ENCODE data around the gene RASL11B. TPM values are rescaled to one million over a fixed set of nuclear protein-coding genes. Genes with fewer than 3 reads are reported as not detected.

The RASL11B gene
- total RNA-seq, 2 experiments from 2014 or later, result 0.25 to 0.33 TPM

DNA sequence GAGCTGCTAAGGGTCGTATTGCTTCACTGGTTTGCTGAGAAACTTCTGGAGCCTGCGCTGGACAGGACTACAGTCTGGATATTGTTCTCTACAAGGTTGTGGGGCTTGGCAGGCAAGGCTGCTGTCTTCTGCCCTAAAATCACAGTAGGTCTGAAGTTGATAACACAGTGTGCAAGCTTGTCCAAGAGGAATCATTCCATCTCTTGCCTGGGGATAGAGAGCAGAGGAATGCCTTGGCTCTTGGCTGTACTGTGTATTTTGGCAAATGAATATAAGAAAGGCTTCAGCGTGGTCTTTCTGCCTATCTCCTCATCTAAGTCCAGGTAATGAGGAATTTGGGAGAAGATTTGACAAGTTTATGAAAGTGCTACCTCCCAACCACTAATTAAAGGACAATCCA, 9.4 kb upstream of the RASL11B start:
- peaks cover 2% of the 10 kb centered on the region for H3K9me3 Mint-ChIP-seq

GRCh38 chr4:52853351-52853750, 8.8 kb upstream of the RASL11B start:
- ChIA-PET POLR2A (interaction anchor here (0.6 kb wide), 1 partner anchor 147 kb away, joined by 4 read pairs; no protein-coding TSS in a partner anchor), CTCF (no interaction called here)
- Mint-ChIP-seq H3K27ac (no peak overlapping the region), H3K36me3 (ENCODE audit: low read depth) (no peaks in the 10 kb centered on the region), H3K9me3 (peaks cover 7% of the 10 kb centered on the region), H3K4me3 (no peak overlapping the region), H3K27me3 (no peaks in the 10 kb centered on the region), H3K4me1 (peaks cover 14% of the 10 kb centered on the region)
- no peak for DNase-seq

More for the DNA sequence above, 9.4 kb upstream of the RASL11B start:
- POLR2A ChIA-PET, result interaction anchor here (0.6 kb wide), 1 partner anchor 146 kb away, joined by 4 read pairs; no protein-coding TSS in a partner anchor
- Mint-ChIP-seq H3K4me1 (peaks cover 16% of the 10 kb centered on the region), H3K36me3 (ENCODE audit: low read depth) (no peaks in the 10 kb centered on the region), H3K27ac (no peak overlapping the region), H3K4me3 (no peak overlapping the region), H3K27me3 (no peaks in the 10 kb centered on the region)
- DNase-seq, result no peak
- CTCF ChIA-PET, result no interaction called here

- ChIA-PET POLR2A (interaction anchor here (2.2 kb wide), 1 partner anchor 144 kb away, joined by 8 read pairs; no protein-coding TSS in a partner anchor), CTCF (no interaction called here)
- peaks cover 10% of the 10 kb centered on the region for H3K9me3 Mint-ChIP-seq
- H3K27ac Mint-ChIP-seq, result no peak overlapping the region
- H3K4me3 Mint-ChIP-seq, result no peak overlapping the region
- DNase-seq, result peak; percentile 38
- peaks cover 27% of the 10 kb centered on the region for H3K27me3 Mint-ChIP-seq
- H3K36me3 Mint-ChIP-seq (ENCODE audit: low read depth), result no peaks in the 10 kb centered on the region
- H3K4me1 Mint-ChIP-seq, result peaks cover 22% of the 10 kb centered on the region
Observed at GRCh38 chr4:52856801-52857200, 5.3 kb upstream of the RASL11B start.

- DNase-seq, result no peak
- Mint-ChIP-seq H3K9me3 (peaks cover 10% of the 10 kb centered on the region), H3K4me3 (no peak overlapping the region), H3K27ac (no peak overlapping the region), H3K27me3 (peaks cover 27% of the 10 kb centered on the region), H3K36me3 (ENCODE audit: low read depth) (no peaks in the 10 kb centered on the region), H3K4me1 (peaks cover 22% of the 10 kb centered on the region)
- ChIA-PET CTCF (no interaction called here), POLR2A (no interaction called here)
Observed at GRCh38 chr4:52860361-52860760, 1.8 kb upstream of the RASL11B start.

DNA sequence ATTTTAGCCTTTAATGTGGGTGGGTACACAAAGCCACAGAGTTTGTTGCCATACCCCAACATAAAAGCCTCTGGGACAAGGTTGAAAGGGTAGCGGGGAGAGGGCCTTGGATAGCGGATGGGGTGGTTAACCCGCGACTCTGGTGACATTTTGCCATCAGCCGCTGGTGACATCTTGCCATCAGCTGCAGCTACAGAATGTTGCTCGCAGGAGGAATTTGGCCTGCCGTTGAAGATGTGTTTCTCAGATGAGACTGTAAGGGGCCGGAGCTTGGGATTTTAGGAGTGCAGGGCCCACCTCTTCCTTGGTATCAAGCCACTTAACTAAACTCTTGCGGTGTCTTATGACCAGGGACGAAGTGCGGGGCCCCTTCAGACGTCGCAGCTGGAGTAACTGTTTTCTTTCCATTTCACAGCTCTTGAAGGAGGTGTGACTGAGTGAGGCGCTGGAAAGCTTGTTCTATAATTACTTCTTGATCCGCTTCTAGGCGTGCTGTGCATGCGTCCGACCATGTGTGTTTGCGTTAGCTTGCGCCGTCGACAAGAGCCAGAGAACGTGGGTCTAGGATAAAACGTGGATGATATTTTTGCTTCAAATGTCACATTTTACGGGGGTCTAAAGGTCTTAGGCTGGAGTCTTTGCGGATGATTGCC, 820 bp upstream of the RASL11B start:
- Mint-ChIP-seq H3K4me1 (peaks cover 19% of the 10 kb centered on the region), H3K27ac (no peak overlapping the region), H3K27me3 (peaks cover 27% of the 10 kb centered on the region), H3K4me3 (peak overlapping the region; percentile 72), H3K36me3 (ENCODE audit: low read depth) (no peaks in the 10 kb centered on the region), H3K9me3 (peaks cover 10% of the 10 kb centered on the region)
- CTCF ChIA-PET, result interaction anchor here (0.9 to 1.0 kb wide), 2 partner anchors 148 to 485 kb away, joined by 3 read pairs; no protein-coding TSS in a partner anchor
- DNase-seq, result no peak
- POLR2A ChIA-PET, result interaction anchor here (0.9 to 2.7 kb wide), 2 partner anchors 139 to 149 kb away, joined by 3 to 9 read pairs; no protein-coding TSS in a partner anchor

GRCh38 chr4:52862639-52863161, 583 bp downstream of the RASL11B start:
- no peak for DNase-seq
- Mint-ChIP-seq H3K36me3 (ENCODE audit: low read depth) (no peaks in the 10 kb centered on the region), H3K4me1 (peaks cover 8% of the 10 kb centered on the region), H3K9me3 (peaks cover 8% of the 10 kb centered on the region), H3K27ac (no peak overlapping the region), H3K27me3 (peaks cover 27% of the 10 kb centered on the region), H3K4me3 (peak overlapping the region; percentile 72)
- ChIA-PET CTCF (interaction anchor here (0.7 kb wide), 1 partner anchor 632 kb away, joined by 3 read pairs; no protein-coding TSS in a partner anchor), POLR2A (interaction anchor here (2.7 kb wide), 1 partner anchor 150 kb away, joined by 9 read pairs; no protein-coding TSS in a partner anchor)

DNA sequence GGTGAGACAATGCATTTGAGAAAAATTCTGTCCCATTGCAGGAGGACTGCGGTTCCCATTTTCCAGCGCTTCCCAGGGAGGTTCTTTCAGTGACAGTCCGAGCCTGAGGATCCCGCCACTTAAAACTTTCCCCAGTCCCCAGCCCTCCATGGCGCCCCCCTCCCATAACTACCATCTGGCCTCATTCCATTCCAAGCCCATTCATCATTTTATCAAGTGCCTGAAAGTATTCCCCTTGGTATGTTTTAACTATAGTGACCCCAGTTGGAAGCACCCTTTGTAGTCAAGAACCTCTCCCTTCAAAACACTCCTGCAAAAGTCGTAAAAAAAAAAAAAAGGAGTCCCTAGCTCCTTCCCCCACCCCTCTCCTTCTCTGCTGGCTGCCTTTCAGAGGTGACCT, 1.2 kb downstream of the RASL11B start:
- peaks cover 2% of the 10 kb centered on the region for H3K9me3 Mint-ChIP-seq
- H3K27me3 Mint-ChIP-seq, result peaks cover 27% of the 10 kb centered on the region
- no peaks in the 10 kb centered on the region for H3K36me3 Mint-ChIP-seq (ENCODE audit: low read depth)
- DNase-seq, result no peak
- no peak overlapping the region for H3K27ac Mint-ChIP-seq
- peaks cover 8% of the 10 kb centered on the region for H3K4me1 Mint-ChIP-seq
- H3K4me3 Mint-ChIP-seq, result peak overlapping the region; percentile 30
- ChIA-PET POLR2A (interaction anchor here (2.7 kb wide), 1 partner anchor 151 kb away, joined by 9 read pairs; no protein-coding TSS in a partner anchor), CTCF (no interaction called here)

- H3K4me3 Mint-ChIP-seq, result no peak overlapping the region
- no peaks in the 10 kb centered on the region for H3K9me3 Mint-ChIP-seq
- POLR2A ChIA-PET, result no interaction called here
- CTCF ChIA-PET, result interaction anchor here (1.1 kb wide), 1 partner anchor 47 kb away, joined by 6 read pairs; no protein-coding TSS in a partner anchor
- H3K27ac Mint-ChIP-seq, result no peak overlapping the region
- peaks cover 20% of the 10 kb centered on the region for H3K27me3 Mint-ChIP-seq
- no peak for DNase-seq
- H3K36me3 Mint-ChIP-seq (ENCODE audit: low read depth), result no peaks in the 10 kb centered on the region
- peaks cover 8% of the 10 kb centered on the region for H3K4me1 Mint-ChIP-seq
Observed at GRCh38 chr4:52864793-52865192, 2.7 kb downstream of the RASL11B start.

GRCh38 chr4:52865300-52865699, 3.2 kb downstream of the RASL11B start:
- Mint-ChIP-seq H3K4me1 (peaks cover 8% of the 10 kb centered on the region), H3K4me3 (no peak overlapping the region), H3K27ac (no peak overlapping the region), H3K27me3 (peaks cover 14% of the 10 kb centered on the region), H3K9me3 (no peaks in the 10 kb centered on the region), H3K36me3 (ENCODE audit: low read depth) (no peaks in the 10 kb centered on the region)
- CTCF ChIA-PET, result interaction anchor here (1.1 kb wide), 1 partner anchor 46 kb away, joined by 6 read pairs; no protein-coding TSS in a partner anchor
- POLR2A ChIA-PET, result no interaction called here
- DNase-seq, result no peak

DNA sequence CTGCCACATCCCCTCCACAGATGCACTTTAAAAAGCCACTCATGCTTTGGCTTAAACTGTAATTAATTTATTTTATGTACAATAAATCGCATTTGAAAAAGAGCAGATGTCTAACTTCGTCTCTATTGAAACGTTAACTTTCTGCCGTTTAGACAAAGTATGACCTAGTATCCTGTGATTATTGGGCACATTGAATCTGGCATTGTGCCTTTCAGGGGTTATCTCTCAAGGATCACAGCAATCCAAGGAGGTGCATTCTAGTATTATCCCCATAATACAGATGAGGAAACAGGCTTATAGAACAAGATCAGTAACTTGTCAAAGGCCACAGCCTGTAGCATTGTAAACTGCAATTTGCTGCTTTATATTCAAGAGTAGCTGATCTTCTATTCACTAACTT, 4.6 kb downstream of the RASL11B start:
- H3K9me3 Mint-ChIP-seq, result no peaks in the 10 kb centered on the region
- no peak overlapping the region for H3K4me3 Mint-ChIP-seq
- ChIA-PET CTCF (interaction anchor here (1.0 kb wide), 1 partner anchor 322 kb away, joined by 3 read pairs; no protein-coding TSS in a partner anchor), POLR2A (no interaction called here)
- no peak for DNase-seq
- no peak overlapping the region for H3K27ac Mint-ChIP-seq
- peaks cover 2% of the 10 kb centered on the region for H3K36me3 Mint-ChIP-seq (ENCODE audit: low read depth)
- peaks cover under 1% of the 10 kb centered on the region for H3K4me1 Mint-ChIP-seq
- peaks cover under 1% of the 10 kb centered on the region for H3K27me3 Mint-ChIP-seq

DNA sequence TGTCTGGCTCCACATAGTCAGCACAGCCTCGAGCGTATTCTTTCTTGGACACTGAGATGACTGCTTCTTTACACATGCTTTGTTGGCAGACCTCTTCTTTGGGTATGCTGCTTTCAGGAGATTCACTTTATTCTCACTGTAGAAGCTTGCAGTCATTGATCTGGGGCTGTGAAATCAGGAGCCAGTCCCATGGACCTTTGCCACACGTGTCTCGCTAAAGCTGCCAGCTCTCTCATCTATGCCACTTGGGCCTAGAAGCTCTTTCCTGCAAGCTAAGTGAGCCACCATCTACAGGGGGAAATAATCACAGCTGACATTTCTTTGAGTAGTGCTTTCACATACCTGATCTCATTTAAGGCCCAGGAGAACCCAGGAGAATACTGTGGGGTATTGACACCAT, 5.0 kb downstream of the RASL11B start:
- H3K4me1 Mint-ChIP-seq, result no peaks in the 10 kb centered on the region
- no peaks in the 10 kb centered on the region for H3K9me3 Mint-ChIP-seq
- no peaks in the 10 kb centered on the region for H3K27me3 Mint-ChIP-seq
- ChIA-PET CTCF (interaction anchor here (1.0 to 1.1 kb wide), 2 partner anchors 15 to 322 kb away, joined by 3 read pairs; no protein-coding TSS in a partner anchor), POLR2A (no interaction called here)
- H3K27ac Mint-ChIP-seq, result no peak overlapping the region
- H3K36me3 Mint-ChIP-seq (ENCODE audit: low read depth), result peaks cover 3% of the 10 kb centered on the region
- no peak for DNase-seq
- H3K4me3 Mint-ChIP-seq, result no peak overlapping the region

DNA sequence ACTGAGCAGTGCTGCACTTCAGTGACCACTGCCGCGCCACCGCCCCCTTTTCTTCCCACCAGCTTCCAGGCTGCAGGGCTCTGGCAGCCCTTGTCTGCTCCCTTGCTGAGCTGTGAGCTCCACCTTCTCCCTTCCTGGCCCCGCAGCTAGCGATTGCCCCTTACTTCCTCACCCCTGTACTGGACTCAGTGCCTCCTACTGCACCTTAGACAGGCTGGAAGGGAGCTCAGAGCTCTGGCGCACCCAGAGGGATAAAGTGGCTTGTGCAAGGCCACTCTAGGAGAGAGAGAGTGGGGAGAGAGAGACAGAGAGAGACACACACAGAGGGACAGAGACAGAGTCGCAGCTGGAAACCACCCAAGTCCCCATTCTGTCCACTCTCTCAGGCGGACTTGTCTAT, 6.0 kb downstream of the RASL11B start:
- POLR2A ChIA-PET, result no interaction called here

GRCh38 chr4:52869196-52869595, 7.1 kb downstream of the RASL11B start:
- ChIA-PET CTCF (no interaction called here), POLR2A (no interaction called here)
- DNase-seq, result no peak
- no peaks in the 10 kb centered on the region for H3K27me3 Mint-ChIP-seq
- H3K4me3 Mint-ChIP-seq, result no peak overlapping the region
- H3K27ac Mint-ChIP-seq, result no peak overlapping the region
- H3K36me3 Mint-ChIP-seq (ENCODE audit: low read depth), result peaks cover 9% of the 10 kb centered on the region
- no peaks in the 10 kb centered on the region for H3K9me3 Mint-ChIP-seq
- H3K4me1 Mint-ChIP-seq, result no peaks in the 10 kb centered on the region

More for the DNA sequence above, 6.0 kb downstream of the RASL11B start:
- H3K9me3 Mint-ChIP-seq, result no peaks in the 10 kb centered on the region
- peaks cover 9% of the 10 kb centered on the region for H3K36me3 Mint-ChIP-seq (ENCODE audit: low read depth)
- no peak overlapping the region for H3K27ac Mint-ChIP-seq
- no peaks in the 10 kb centered on the region for H3K4me1 Mint-ChIP-seq
- H3K27me3 Mint-ChIP-seq, result no peaks in the 10 kb centered on the region
- CTCF ChIA-PET, result interaction anchor here (1.1 kb wide), 1 partner anchor 14 kb away, joined by 3 read pairs; no protein-coding TSS in a partner anchor
- no peak for DNase-seq
- H3K4me3 Mint-ChIP-seq, result no peak overlapping the region

All from activated CD4-positive, alpha-beta memory T cell treated with anti-CD3 and anti-CD28 coated beads, Interleukin-2, amount 10 ng/mL, durations not matched to agents 7 days and 5 days (primary cell).